Activated T-helper 1 cell treated with Interleukin-2 at 50 U/mL for 16 hours (primary cell): Measurements from ENCODE around the gene PRKD2.
A peak's percentile ranks its signal among the peaks of the same experiment; 100 is the strongest.
"Not testable (repeated sequence)": the region's sequence is repeated elsewhere in the genome, so short reads cannot be mapped to it uniquely, and the experiment has no call there.

Experiments
- DNase-seq: peaks from one replicate; pipeline ENCODE4 v3.0.0-alpha.2; 2020; ENCODE audit warnings: low read depth

Gene PRKD2

GRCh38 chr19:46724468-46724867 is 7.6 kb upstream of the PRKD2 start:
- DNase-seq: no peak

GRCh38 chr19:46723471-46723870 is 6.6 kb upstream of the PRKD2 start:
- no peak for DNase-seq

- DNase-seq: no peak
These were observed 6.1 kb upstream of the PRKD2 start for GRCh38 chr19:46723023-46723461.

- no peak for DNase-seq
These were observed 5.6 kb upstream of the PRKD2 start for GRCh38 chr19:46722421-46723022.

- DNase-seq: no peak
These were observed 5.1 kb upstream of the PRKD2 start for GRCh38 chr19:46722004-46722380.

GRCh38 chr19:46721269-46722003 is 4.5 kb upstream of the PRKD2 start:
- no peak for DNase-seq

- no peak for DNase-seq
These were observed 3.8 kb upstream of the PRKD2 start for GRCh38 chr19:46720503-46721239.

- DNase-seq: no peak
These were observed 3.0 kb upstream of the PRKD2 start for GRCh38 chr19:46719629-46720502.

- DNase-seq: no peak
These were observed 2.2 kb upstream of the PRKD2 start for GRCh38 chr19:46718934-46719622.

GRCh38 chr19:46718157-46718933 is 1.4 kb upstream of the PRKD2 start:
- peak; percentile 50 for DNase-seq

GRCh38 chr19:46717716-46718143 is 816 bp upstream of the PRKD2 start:
- no peak for DNase-seq

- DNase-seq: no peak
These were observed 261 bp downstream of the PRKD2 start for GRCh38 chr19:46716672-46717033.

- no peak for DNase-seq
These were observed 791 bp downstream of the PRKD2 start for GRCh38 chr19:46715975-46716671.

GRCh38 chr19:46715620-46715974 is 1.3 kb downstream of the PRKD2 start:
- no peak for DNase-seq

- DNase-seq: no peak
These were observed 2.3 kb downstream of the PRKD2 start for GRCh38 chr19:46714444-46715106.

GRCh38 chr19:46713781-46714443 is 3.0 kb downstream of the PRKD2 start:
- peak; percentile 61 for DNase-seq

GRCh38 chr19:46712768-46713338 is 4.1 kb downstream of the PRKD2 start:
- not testable (repeated sequence) for DNase-seq

GRCh38 chr19:46710687-46711086 is 6.2 kb downstream of the PRKD2 start:
- DNase-seq: no peak
